H1 (cell line): ENCODE results near the gene CEP128. TPM values are rescaled to one million over a fixed set of nuclear protein-coding genes. Genes with fewer than 3 reads are reported as not detected.

ENCODE experiments used
- SIN3A ChIP-seq, 2 experiments: IDR thresholded peaks in 1 of 2; conservative IDR thresholded peaks in 1 of 2; 2 replicates each; pipeline ENCODE4 v1.6.1; 2011 to 2012; ENCODE audit warnings: low read length in 2 of 2, improper control_type of control experiment in 1 of 2, low read depth in 1 of 2, mild to moderate bottlenecking in 1 of 2
- USF2 ChIP-seq: IDR thresholded peaks from 2 replicates; pipeline ENCODE4 v1.6.1; 2011; ENCODE audit warnings: low read length, improper control_type of control experiment
- polyA plus RNA-seq, 7 experiments: library from polyadenylated mRNA; depleted of rRNA in 3 of 7; stranded (reverse) in 5 of 7; unstranded in 2 of 7; fragments of >200 nt in 5 of 7; fragments of 200-250 nt in 2 of 7; gene quantifications; 1 replicate in 5 of 7; 2 replicates in 1 of 7; 4 replicates in 1 of 7; pipeline versions ENCODE4 v1.2.1 to v1.2.3, GENCODE V29; 2011 to 2013; ENCODE audit warnings: missing spikeins in 2 of 7, mixed read lengths in 2 of 7
- total RNA-seq: library from RNA; stranded (reverse); fragmentation: NEBNext Ultra II Directional; extraction: Animal tissue kit (Norgen Biotek cat#: 25700); gene quantifications from 2 replicates; pipeline ENCODE4 v1.2.1, GENCODE V29; 2021

The CEP128 gene
- total and polyA plus RNA-seq, 2 of the 8 experiments (the other 6 are each of a cell fraction or from before 2014, with no cell fraction given): 1.9 to 17.0 TPM

- TF ChIP-seq USF2 (no peak), SIN3A (conservative IDR thresholded peaks at IDR 0.05 in 1 of 2, IDR thresholded peaks at IDR 0.05 in 1 of 2; ENCODE audit: low read depth in 1 of 2, low read length in 2 of 2) (no peak)
These were observed 228.3 kb downstream of the CEP128 start (continued) for GRCh38 chr14:80713076-80713850.
